CD14-positive monocyte (primary cell): ENCODE results near the gene SIRT7. TPM values are rescaled to one million over a fixed set of nuclear protein-coding genes. Genes with fewer than 3 reads are reported as not detected.

Experiments
- DNase-seq, 3 donors: peaks; one replicate each; pipeline ENCODE4 v3.0.0-alpha.2; 2011 to 2022
- H2AFZ ChIP-seq: 2 replicates; pipeline ENCODE4 v1.6.0; 2012; ENCODE audit warnings: mild to moderate bottlenecking, low read depth, low read length, inconsistent platforms; ENCODE audit not compliant: insufficient read depth, poor library complexity, severe bottlenecking
- H3K27ac ChIP-seq, 2 donors: 1 replicate in 1 of 2; 2 replicates in 1 of 2; pipeline ENCODE4 v1.5.1; 2012 to 2013; ENCODE audit warnings: low read length in 2 of 2, control low read depth in 1 of 2, inconsistent platforms in 1 of 2, low read depth in 1 of 2, mild to moderate bottlenecking in 1 of 2
- H3K27me3 ChIP-seq, 2 donors: one replicate each; pipeline versions ENCODE4 v1.6.0 to v1.6.1; 2011 to 2013; ENCODE audit warnings: low read length in 2 of 2; ENCODE audit not compliant: control insufficient read depth in 2 of 2, insufficient read depth in 2 of 2
- H3K36me3 ChIP-seq, 2 donors: replicated peaks in 1 of 2; 1 replicate in 1 of 2; 2 replicates in 1 of 2; pipeline versions ENCODE4 v1.5.1 to v1.6.1; 2012 to 2013; ENCODE audit warnings: low read length in 2 of 2, control low read depth in 1 of 2, inconsistent platforms in 1 of 2, mild to moderate bottlenecking in 1 of 2; ENCODE audit not compliant: insufficient read depth in 2 of 2, control insufficient read depth in 1 of 2
- H3K4me1 ChIP-seq, 2 donors: 1 replicate in 1 of 2; 2 replicates in 1 of 2; pipeline versions ENCODE4 v1.5.1 to v1.6.1; 2012 to 2013; ENCODE audit warnings: low read length in 2 of 2, control low read depth in 1 of 2, inconsistent platforms in 1 of 2, mild to moderate bottlenecking in 1 of 2, moderate library complexity in 1 of 2; ENCODE audit not compliant: insufficient read depth in 2 of 2, control insufficient read depth in 1 of 2
- H3K4me2 ChIP-seq: replicated peaks from 2 replicates; pipeline ENCODE3; 2012; ENCODE audit warnings: low read length, moderate library complexity, mild to moderate bottlenecking; ENCODE audit not compliant: poor library complexity, severe bottlenecking; ENCODE audit errors: extremely low read depth
- H3K4me3 ChIP-seq, 3 experiments: fragments of 200-600 bp in 1 of 3; sonication (generic) in 1 of 3; replicated peaks in 1 of 3; 1 replicate in 2 of 3; 2 replicates in 1 of 3; pipeline ENCODE4 v1.5.1; 2011 to 2013; ENCODE audit warnings: low read length in 3 of 3, mild to moderate bottlenecking in 3 of 3, control low read depth in 2 of 3, low read depth in 2 of 3, inconsistent platforms in 1 of 3, moderate library complexity in 1 of 3
- H3K79me2 ChIP-seq: 2 replicates; pipeline ENCODE4 v1.6.0; 2012; ENCODE audit warnings: mild to moderate bottlenecking, control low read depth, inconsistent platforms, low read length, moderate library complexity; ENCODE audit not compliant: insufficient read depth
- H3K9ac ChIP-seq: 2 replicates; pipeline ENCODE4 v1.6.0; 2017; ENCODE audit warnings: low read length, mild to moderate bottlenecking; ENCODE audit not compliant: insufficient read depth, poor library complexity, severe bottlenecking
- H3K9me3 ChIP-seq, 2 donors: replicated peaks in 1 of 2; 1 replicate in 1 of 2; 2 replicates in 1 of 2; pipeline versions ENCODE4 v1.5.1 to v1.6.1; 2012 to 2013; ENCODE audit warnings: low read length in 2 of 2, control low read depth in 1 of 2; ENCODE audit not compliant: control insufficient read depth in 1 of 2, insufficient read depth in 1 of 2
- H4K20me1 ChIP-seq: 2 replicates; pipeline ENCODE4 v1.6.0; 2012; ENCODE audit warnings: mild to moderate bottlenecking, low read length, control low read depth, moderate library complexity; ENCODE audit not compliant: insufficient read depth
- H3K27ac Mint-ChIP-seq, 7 donors: one replicate each; pipeline ENCODE4 v1.8.0; 2020; ENCODE audit warnings: mild to moderate bottlenecking in 7 of 7, mixed read lengths in 7 of 7, moderate library complexity in 6 of 7, inconsistent platforms in 2 of 7
- H3K27me3 Mint-ChIP-seq, 3 donors: one replicate each; pipeline ENCODE4 v1.8.0; 2021 to 2022; ENCODE audit warnings: low read depth in 3 of 3, mild to moderate bottlenecking in 3 of 3, mixed read lengths in 3 of 3, moderate library complexity in 3 of 3, inconsistent platforms in 1 of 3
- H3K36me3 Mint-ChIP-seq, 2 donors: one replicate each; pipeline ENCODE4 v1.8.0; 2020; ENCODE audit warnings: mixed read lengths in 2 of 2, inconsistent platforms in 1 of 2, mild to moderate bottlenecking in 1 of 2
- H3K4me1 Mint-ChIP-seq: one replicate; pipeline ENCODE4 v1.8.0; 2020; ENCODE audit warnings: mild to moderate bottlenecking, mixed read lengths
- H3K4me3 Mint-ChIP-seq, 2 donors: one replicate each; pipeline ENCODE4 v1.8.0; 2020; ENCODE audit warnings: mild to moderate bottlenecking in 2 of 2, mixed read lengths in 2 of 2, moderate library complexity in 1 of 2
- H3K9me3 Mint-ChIP-seq, 7 donors: one replicate each; pipeline ENCODE4 v1.8.0; 2020 to 2022; ENCODE audit warnings: mixed read lengths in 7 of 7, mild to moderate bottlenecking in 6 of 7, moderate library complexity in 6 of 7, inconsistent platforms in 2 of 7
- WGBS: methylation state at CpG from one replicate; pipeline ENCODE4 v1.1.5; 2013; ENCODE audit warnings: missing lambda C conversion rate; ENCODE audit not compliant: insufficient coverage; 5-methylcytosine and 5-hydroxymethylcytosine counted together
- intact Hi-C, 2 donors: fragments of 100-400 bp; cut with micrococcal nuclease; formaldehyde crosslinking; loops; one replicate each; pipeline versions ENCODE4 v1.15.0 to v1.15.1; 2023
- polyA plus RNA-seq, 3 donors: library from polyadenylated mRNA; depleted of rRNA in 1 of 3; unstranded in 2 of 3; stranded (reverse) in 1 of 3; fragments of 300-500 nt in 2 of 3; fragments of >200 nt in 1 of 3; fragmentation: Illumina TruSeq in 2 of 3; gene quantifications; 1 replicate in 2 of 3; 2 replicates in 1 of 3; pipeline ENCODE4 v1.2.3, GENCODE V29; 2012 to 2021
- TF ChIP-seq, protein P1 (sequence below): fragments of 200-600 bp; IDR thresholded peaks from one replicate; pipeline ENCODE4 v1.8.0; 2022; ENCODE audit warnings: antibody characterized with exemption, mild to moderate bottlenecking

SIRT7 gene
- polyA plus RNA-seq, 3 donors = 22.5 to 73.5 (median 23.7) TPM

DNA sequence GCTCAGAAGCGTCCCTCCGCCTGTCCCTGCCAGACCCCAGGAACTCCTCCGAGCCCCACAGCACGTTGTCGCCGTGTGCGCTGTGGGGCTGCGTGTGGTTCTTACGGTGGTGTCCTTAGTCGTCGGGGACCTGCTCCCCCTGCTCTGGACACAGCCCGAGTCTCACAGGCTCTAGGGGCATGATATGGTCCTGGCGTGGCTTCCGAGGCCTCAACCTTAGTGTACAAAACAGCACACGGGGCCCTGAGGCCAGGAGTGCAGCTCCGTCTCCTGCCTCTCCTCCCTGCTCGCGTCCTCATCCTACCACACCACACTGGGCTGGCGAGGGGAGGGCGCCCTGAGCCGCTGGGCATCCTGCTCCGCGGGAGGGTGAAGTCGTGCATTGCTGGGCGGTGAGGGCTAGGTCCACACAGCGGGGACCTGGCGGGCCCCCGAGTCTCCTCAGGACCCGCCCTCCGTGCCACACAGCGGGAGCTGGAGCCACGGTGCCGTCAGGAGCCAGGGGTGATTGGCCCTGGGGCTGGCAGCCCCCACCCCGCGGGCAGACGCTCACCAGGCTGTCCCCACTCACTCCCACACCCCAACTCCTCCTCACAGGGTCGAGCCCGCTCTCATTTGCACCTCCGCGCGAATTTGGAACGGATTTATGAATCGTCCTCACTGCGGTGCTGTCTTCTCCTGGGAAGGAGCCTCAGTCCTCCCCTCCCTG, 10.7 kb upstream of the SIRT7 start:
- peaks cover 0 to 5% (median 0%) of the 10 kb centered on the region in 7 donors for H3K9me3 Mint-ChIP-seq

More for the DNA sequence above, 10.7 kb upstream of the SIRT7 start:
- H4K20me1 ChIP-seq = peaks cover 27% of the 10 kb centered on the region
- H3K36me3 ChIP-seq = no peaks in the 10 kb centered on the region
- peaks cover 40 to 46% of the 10 kb centered on the region in 2 donors for H3K4me1 ChIP-seq
- Mint-ChIP-seq H3K36me3 (peaks cover 0 to 2% of the 10 kb centered on the region in 2 donors), H3K27ac (peak overlapping the region in 1 of 7 donors; percentile 31), H3K4me3 (peak overlapping the region; percentile 60 to 78), H3K4me1 (peaks cover 42% of the 10 kb centered on the region), H3K27me3 (peaks cover 32 to 45% (median 36%) of the 10 kb centered on the region in 3 donors)
- no peaks in the 10 kb centered on the region for H3K9me3 ChIP-seq
- TF ChIP-seq, protein P1, sequence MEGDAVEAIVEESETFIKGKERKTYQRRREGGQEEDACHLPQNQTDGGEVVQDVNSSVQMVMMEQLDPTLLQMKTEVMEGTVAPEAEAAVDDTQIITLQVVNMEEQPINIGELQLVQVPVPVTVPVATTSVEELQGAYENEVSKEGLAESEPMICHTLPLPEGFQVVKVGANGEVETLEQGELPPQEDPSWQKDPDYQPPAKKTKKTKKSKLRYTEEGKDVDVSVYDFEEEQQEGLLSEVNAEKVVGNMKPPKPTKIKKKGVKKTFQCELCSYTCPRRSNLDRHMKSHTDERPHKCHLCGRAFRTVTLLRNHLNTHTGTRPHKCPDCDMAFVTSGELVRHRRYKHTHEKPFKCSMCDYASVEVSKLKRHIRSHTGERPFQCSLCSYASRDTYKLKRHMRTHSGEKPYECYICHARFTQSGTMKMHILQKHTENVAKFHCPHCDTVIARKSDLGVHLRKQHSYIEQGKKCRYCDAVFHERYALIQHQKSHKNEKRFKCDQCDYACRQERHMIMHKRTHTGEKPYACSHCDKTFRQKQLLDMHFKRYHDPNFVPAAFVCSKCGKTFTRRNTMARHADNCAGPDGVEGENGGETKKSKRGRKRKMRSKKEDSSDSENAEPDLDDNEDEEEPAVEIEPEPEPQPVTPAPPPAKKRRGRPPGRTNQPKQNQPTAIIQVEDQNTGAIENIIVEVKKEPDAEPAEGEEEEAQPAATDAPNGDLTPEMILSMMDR = no peak
- H3K4me3 ChIP-seq = peak overlapping the region in 1 of 3 experiments; percentile 71
- H3K79me2 ChIP-seq = peaks cover 35% of the 10 kb centered on the region
- H2AFZ ChIP-seq = peak overlapping the region; percentile 73
- intact Hi-C loops = loop anchor here in 1 of 2 donors (5.0 kb wide), 2 partner anchors 49 to 56 kb away; partner anchors contain the start of genes ARHGDIA and ASPSCR1
- H3K4me2 ChIP-seq = peak overlapping the region; percentile 75
- DNase-seq = no peak
- peak overlapping the region; percentile 99 for H3K9ac ChIP-seq
- 16% methylated on average over 36 of the region's 44 CpGs for WGBS
- H3K27me3 ChIP-seq = peaks cover 9 to 39% of the 10 kb centered on the region in 2 donors
- no peak overlapping the region for H3K27ac ChIP-seq
